GM12878 (cell line): ENCODE data around the gene PITPNC1. TPM values are rescaled to one million over a fixed set of nuclear protein-coding genes. Genes with fewer than 3 reads are reported as not detected.

ENCODE experiments used
- ATAC-seq: fragments of 200-7000 bp; cut with Tn5 transposase; 3 replicates; pipeline ENCODE4 v1.9.1; 2020; ENCODE audit warnings: mild to moderate bottlenecking, moderate library complexity
- BruUV-seq: library from RNA; stranded (reverse); fragments of 400-500 nt; replicated peaks from 2 replicates; lab custom pipeline; 2021; lab: Mats Ljungman, UMichigan
- CTCF ChIA-PET: fragments of 300-600 bp; sonication (Branson Sonifier 250); formaldehyde crosslinking; extraction: SDS; loops from one replicate; lab custom pipeline; 2021; ENCODE audit warnings: inconsistent platforms; lab: Yijun Ruan, JAX
- POLR2A ChIA-PET: fragments of 350-600 bp; formaldehyde crosslinking; extraction: SDS; loops from one replicate; lab custom pipeline; 2021; ENCODE audit warnings: inconsistent platforms; lab: Charles Lee
- RAD21 ChIA-PET: fragments of 300-600 bp; sonication (Branson Sonifier 250); formaldehyde crosslinking; loops from one replicate; lab custom pipeline; 2023; ENCODE audit warnings: antibody characterized with exemption; ENCODE audit not compliant: unreplicated experiment; lab: Charles Lee
- SMC1A ChIA-PET: fragments of 300-600 bp; sonication (Branson Sonifier 250); formaldehyde crosslinking; loops from one replicate; lab custom pipeline; 2023; ENCODE audit not compliant: unreplicated experiment, uncharacterized antibody; lab: Charles Lee
- DNase-seq: peaks from one replicate; pipeline ENCODE4 v3.0.0-alpha.2; 2011; ENCODE audit warnings: low read depth, low spot score
- FAIRE-seq: peaks from 3 replicates; lab custom pipeline; 2011; peaks lifted over from hg19 to GRCh38; lab: Jason Lieb, UNC
- H2AFZ ChIP-seq: 2 replicates; pipeline ENCODE4 v1.6.0; 2011; ENCODE audit warnings: low read depth, low read length, control low read depth; ENCODE audit not compliant: control insufficient read depth
- H3K27ac ChIP-seq: 2 replicates; pipeline ENCODE4 v1.5.1; 2011; ENCODE audit warnings: control low read depth; ENCODE audit not compliant: control insufficient read depth, insufficient read depth
- H3K27me3 ChIP-seq, 2 experiments: replicated peaks in 1 of 2; 2 replicates each; pipeline versions ENCODE4 v1.6.0 to v1.6.1; 2011; ENCODE audit warnings: low read length in 1 of 2; ENCODE audit not compliant: control insufficient read depth in 2 of 2, insufficient read depth in 2 of 2
- H3K36me3 ChIP-seq, 2 experiments: 2 replicates each; pipeline ENCODE4 v1.5.1; 2011; ENCODE audit warnings: low read length in 1 of 2; ENCODE audit not compliant: control insufficient read depth in 2 of 2, insufficient read depth in 2 of 2
- H3K4me1 ChIP-seq: 2 replicates; pipeline ENCODE4 v1.6.1; 2011; ENCODE audit warnings: mild to moderate bottlenecking, low read length, moderate library complexity, mixed read lengths; ENCODE audit not compliant: control insufficient read depth, insufficient read depth
- H3K4me2 ChIP-seq: 2 replicates; pipeline ENCODE4 v1.6.0; 2011; ENCODE audit warnings: control low read depth; ENCODE audit not compliant: control insufficient read depth, insufficient read depth
- H3K4me3 ChIP-seq: fragments of 200-600 bp; sonication (generic); 2 replicates; pipeline ENCODE4 v1.5.1; 2016
- H3K79me2 ChIP-seq: 2 replicates; pipeline ENCODE4 v1.6.0; 2011; ENCODE audit warnings: low read length; ENCODE audit not compliant: control insufficient read depth, insufficient read depth
- H3K9ac ChIP-seq: 2 replicates; pipeline ENCODE4 v1.8.0; 2011; ENCODE audit warnings: low read length, control low read depth, mixed read lengths; ENCODE audit not compliant: control insufficient read depth, insufficient read depth
- H3K9me3 ChIP-seq: replicated peaks from 3 replicates; pipeline ENCODE4 v1.5.1; 2011; ENCODE audit warnings: mild to moderate bottlenecking, low read length; ENCODE audit not compliant: control insufficient read depth, insufficient read depth
- H4K20me1 ChIP-seq: 2 replicates; pipeline ENCODE4 v1.6.0; 2011; ENCODE audit not compliant: control insufficient read depth, insufficient read depth
- ATF2 ChIP-seq: IDR thresholded peaks from 2 replicates; pipeline ENCODE4 v1.6.1; 2012; ENCODE audit warnings: low read length, inconsistent platforms
- HDGF ChIP-seq: fragments of 450-650 bp; IDR thresholded peaks from 2 replicates; pipeline ENCODE4 v1.6.1; 2016; ENCODE audit warnings: antibody characterized with exemption
- PAX5 ChIP-seq: IDR thresholded peaks from 2 replicates; pipeline ENCODE4 v1.6.1; 2011; ENCODE audit warnings: low read depth, low read length, borderline replicate concordance
- TCF12 ChIP-seq: IDR thresholded peaks from 2 replicates; pipeline ENCODE4 v1.6.1; 2011; ENCODE audit warnings: low read depth, mild to moderate bottlenecking, low read length
- TCF7 ChIP-seq: IDR thresholded peaks from 2 replicates; pipeline ENCODE4 v1.6.1; 2014; ENCODE audit warnings: antibody characterized with exemption, borderline replicate concordance
- ZNF592 ChIP-seq: fragments of 450-650 bp; IDR thresholded peaks from 2 replicates; pipeline ENCODE4 v1.6.1; 2017; ENCODE audit warnings: mild to moderate bottlenecking, moderate library complexity
- WGBS: methylation state at CpG from one replicate; pipeline ENCODE4 v1.1.6; 2016; ENCODE audit warnings: low lambda C conversion rate; ENCODE audit not compliant: insufficient replicate concordance, insufficient coverage; ENCODE audit errors: missing lambda C conversion rate; 5-methylcytosine and 5-hydroxymethylcytosine counted together
- in situ Hi-C: fragments of 300-500 bp; cut with MboI; formaldehyde crosslinking; loops from 9 replicates; pipeline ENCODE4 v1.14.3; 2018; ENCODE audit warnings: mixed read lengths
- intact Hi-C: fragments of 100-400 bp; cut with micrococcal nuclease; formaldehyde crosslinking; loops from one replicate; pipeline ENCODE4 v1.14.2; 2022; ENCODE audit not compliant: unreplicated experiment
- polyA plus RNA-seq, 11 experiments: library from polyadenylated mRNA; depleted of rRNA in 4 of 11; unstranded in 6 of 11; stranded (reverse) in 5 of 11; fragments of >200 nt; fragmentation: Nextera tagmentation in 4 of 11; fragmentation: Illumina TruSeq in 1 of 11; extraction: Ambion mirVana in 4 of 11; extraction: Trizol in 1 of 11; gene quantifications; 1 replicate in 1 of 11; 2 replicates in 10 of 11; pipeline versions ENCODE4 v1.2.1 to v1.2.3, GENCODE V29; 2011 to 2016; ENCODE audit warnings: inconsistent platforms in 2 of 11, missing spikeins in 2 of 11, low read depth in 1 of 11
- total RNA-seq, 4 experiments: library from RNA; depleted of rRNA in 3 of 4; stranded (reverse); fragments of >200 nt in 3 of 4; fragmentation: Illumina TruSeq in 1 of 4; extraction: Trizol in 1 of 4; gene quantifications; 2 replicates each; pipeline versions ENCODE4 v1.2.1 to v1.2.3, GENCODE V29; 2013 to 2021

PITPNC1 gene
- total and polyA plus RNA-seq, 10 of the 15 experiments (the other 5 are each of a cell fraction or from before 2014, with no cell fraction given): 12.2 to 62.4 (median 47.3) TPM

GRCh38 chr17:67678414-67678813 lies 301.3 kb downstream of the PITPNC1 start:
- no peak for FAIRE-seq
- ChIA-PET SMC1A (interaction anchor here (1.0 to 5.4 kb wide), 8 partner anchors 10 to 174 kb away, joined by 3 to 49 read pairs (median 4); no protein-coding TSS in a partner anchor), POLR2A (interaction anchor here (0.6 kb wide), 1 partner anchor 99 kb away, joined by 4 read pairs; no protein-coding TSS in a partner anchor), CTCF (interaction anchor here (1.0 to 1.7 kb wide), 3 partner anchors 10 to 299 kb away, joined by 4 to 12 read pairs (median 4); no protein-coding TSS in a partner anchor), RAD21 (interaction anchor here (1.2 to 4.4 kb wide), 2 partner anchors 9 to 31 kb away, joined by 4 to 20 read pairs; no protein-coding TSS in a partner anchor)
- H3K4me2 ChIP-seq: no peak overlapping the region
- H3K27ac ChIP-seq: peak overlapping the region; percentile 88
- peaks cover 0 to 3% of the 10 kb centered on the region in 2 experiments; a peak in 3 of 4 replicates for H3K36me3 ChIP-seq
- in situ Hi-C loops: no loop called here
- no peaks in the 10 kb centered on the region for H3K9me3 ChIP-seq
- no peak for ATAC-seq
- no peak overlapping the region for H3K4me3 ChIP-seq
- no peaks in the 10 kb centered on the region for H3K27me3 ChIP-seq
- no peaks in the 10 kb centered on the region for H4K20me1 ChIP-seq
- no peaks in the 10 kb centered on the region for H3K79me2 ChIP-seq
- no TSS peak for BruUV-seq
- TF ChIP-seq TCF7 (no peak), TCF12 (no peak), HDGF (no peak), ATF2 (no peak), ZNF592 (no peak), PAX5 (no peak)
- no peak for DNase-seq
- intact Hi-C loops: loop anchor here (2.0 kb wide), 1 partner anchor 22 kb away; no protein-coding TSS in a partner anchor
- 93% methylated on average over 2 of the region's 2 CpGs for WGBS
- no peak overlapping the region for H2AFZ ChIP-seq
- peaks cover 31% of the 10 kb centered on the region for H3K4me1 ChIP-seq
- no peak overlapping the region for H3K9ac ChIP-seq
